ENCODE data around the gene CYYR1.

Gene CYYR1

DNA sequence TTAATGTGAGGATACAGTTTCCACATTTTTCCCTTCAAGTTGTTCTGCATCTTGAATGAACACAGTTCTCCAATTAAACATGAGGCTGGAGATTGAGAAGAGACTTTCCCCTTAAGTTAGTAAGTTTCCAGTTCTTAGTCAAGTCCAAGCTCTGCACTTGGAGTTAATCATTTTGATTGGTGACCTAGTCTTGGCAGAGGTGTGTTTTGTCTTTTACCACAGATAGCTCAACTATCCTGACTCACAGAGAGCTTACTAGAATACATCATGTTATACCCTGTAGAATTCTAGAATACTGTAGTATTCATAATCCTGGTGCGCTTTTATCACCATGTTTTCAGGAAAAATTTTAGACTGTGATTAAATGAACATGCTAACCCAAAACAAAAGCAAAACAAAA is 129.2 kb downstream of the CYYR1 start:
- FAIRE-seq (no peak), DNase-seq (ENCODE audit: insufficient read length, low spot score) (no peak)

DNA sequence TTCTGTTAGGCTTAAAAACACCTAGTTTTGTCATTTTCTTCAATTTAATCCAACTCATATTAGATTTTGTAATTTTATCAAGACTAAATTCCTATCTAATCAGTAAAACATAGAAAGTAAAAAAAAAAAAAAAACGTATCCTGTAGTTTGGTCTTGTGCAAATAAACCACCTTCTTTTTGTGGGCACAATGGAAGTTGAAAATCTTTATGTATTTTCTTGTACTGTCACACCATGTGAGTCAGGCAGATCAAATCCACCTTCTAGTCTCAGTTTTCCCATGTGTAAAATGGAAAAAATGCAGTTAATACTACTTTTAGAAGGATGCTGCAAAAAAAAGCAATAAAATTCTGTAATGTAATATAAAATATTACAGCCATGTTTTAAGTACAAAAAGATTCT is 129.8 kb downstream of the CYYR1 start:
- no peak for DNase-seq (ENCODE audit: insufficient read length, low spot score)
- FAIRE-seq: no peak

GRCh38 chr21:26441149-26441548 is 131.9 kb downstream of the CYYR1 start:
- no peak for FAIRE-seq

GRCh38 chr21:26438976-26439375 is 134.1 kb downstream of the CYYR1 start:
- DNase-seq (ENCODE audit: insufficient read length, low spot score) (no peak), FAIRE-seq (no peak)

More at GRCh38 chr21:26441149-26441548, 131.9 kb downstream of the CYYR1 start:
- no peak for DNase-seq (ENCODE audit: insufficient read length, low spot score)

GRCh38 chr21:26437326-26438009 is 135.6 kb downstream of the CYYR1 start:
- no peak for DNase-seq (ENCODE audit: insufficient read length, low spot score)
- FAIRE-seq: no peak

- FAIRE-seq (no peak), DNase-seq (ENCODE audit: insufficient read length, low spot score) (no peak)
Observed at GRCh38 chr21:26433386-26433785, 139.7 kb downstream of the CYYR1 start.

DNA sequence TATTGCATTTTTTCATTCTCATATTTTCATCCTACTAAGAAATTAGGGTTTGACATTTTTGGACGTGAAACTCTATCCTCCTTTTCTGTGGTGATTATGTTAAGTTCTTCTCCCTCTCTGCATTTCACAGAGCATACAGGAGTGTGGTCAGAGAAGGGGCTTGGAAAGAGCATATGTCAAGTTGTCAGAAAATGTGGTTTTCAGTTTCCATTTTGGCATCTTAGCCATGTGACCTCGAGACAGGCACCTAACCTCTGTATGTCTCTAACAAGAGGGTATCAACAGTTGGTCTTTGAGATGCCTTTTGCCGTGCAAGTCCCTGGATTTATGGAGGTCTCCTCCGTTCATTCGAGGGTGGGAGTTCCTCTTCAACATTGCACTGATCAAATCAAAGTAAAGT is 140.7 kb downstream of the CYYR1 start:
- FAIRE-seq (no peak), DNase-seq (ENCODE audit: insufficient read length, low spot score) (no peak)

DNA sequence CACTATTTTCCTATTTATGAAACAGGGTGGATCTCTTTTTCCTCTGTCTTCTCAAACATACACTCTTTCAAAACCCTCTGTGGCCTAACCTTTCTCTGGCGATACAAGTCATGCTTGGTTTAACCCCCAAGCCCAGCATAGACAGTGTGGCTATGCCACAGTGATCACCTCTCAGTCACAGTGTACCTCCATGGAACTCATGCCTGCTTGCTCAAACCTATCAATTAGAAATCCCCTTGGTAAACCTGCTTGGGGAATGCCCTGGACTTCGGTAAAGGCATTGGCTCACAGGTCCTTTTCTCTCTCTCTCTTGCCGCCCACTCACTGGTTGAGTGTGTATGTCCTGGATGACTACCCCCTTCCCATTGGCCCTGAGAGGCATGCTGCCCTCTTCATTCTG is 147.5 kb downstream of the CYYR1 start:
- DNase-seq (ENCODE audit: insufficient read length, low spot score) (no peak), FAIRE-seq (no peak)

DNA sequence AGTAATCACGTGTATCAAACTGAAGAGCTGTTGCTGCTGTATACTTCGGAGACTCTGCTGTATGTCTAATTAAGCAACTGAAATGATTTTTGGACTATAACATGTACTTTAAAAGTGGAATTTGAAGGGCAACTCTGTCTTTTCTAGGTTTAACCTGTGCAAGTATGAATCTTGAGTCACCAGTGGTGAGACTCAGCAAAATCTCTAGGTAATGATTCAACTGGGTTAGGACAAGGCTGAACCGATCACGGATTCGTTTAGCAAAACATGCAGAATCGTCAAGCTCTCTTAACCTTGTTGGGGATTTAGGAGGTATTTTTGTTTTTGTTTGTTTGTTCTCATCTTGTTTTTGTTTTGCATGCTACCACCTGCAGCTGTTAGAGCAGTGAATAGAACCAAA is 149.6 kb downstream of the CYYR1 start:
- DNase-seq (ENCODE audit: insufficient read length, low spot score) (no peak), FAIRE-seq (no peak)

DNA sequence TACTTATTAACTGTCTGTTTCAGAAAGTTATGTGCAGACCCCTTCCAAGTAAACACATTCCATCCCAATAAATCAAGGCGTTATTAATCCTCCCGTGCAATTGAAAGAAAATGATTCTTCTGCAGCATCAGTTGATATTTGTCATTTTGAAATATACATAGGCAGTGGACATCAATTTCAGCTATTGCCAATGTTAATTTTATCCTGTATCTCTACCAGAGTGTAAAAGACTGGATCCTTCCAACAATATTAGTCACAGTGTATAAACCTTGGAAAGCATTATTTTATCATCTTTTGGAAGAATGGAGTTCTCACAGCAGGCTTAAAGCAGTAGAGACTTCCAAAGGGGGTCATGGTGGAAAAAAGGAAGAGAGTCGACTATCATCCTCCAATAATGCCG is 150.4 kb downstream of the CYYR1 start:
- FAIRE-seq: no peak
- no peak for DNase-seq (ENCODE audit: insufficient read length, low spot score)

GRCh38 chr21:26422138-26422537 is 150.9 kb downstream of the CYYR1 start:
- DNase-seq (ENCODE audit: insufficient read length, low spot score) (no peak), FAIRE-seq (no peak)

GRCh38 chr21:26421724-26422123 is 151.4 kb downstream of the CYYR1 start:
- FAIRE-seq (no peak), DNase-seq (ENCODE audit: insufficient read length, low spot score) (no peak)

Measured in HTR-8/SVneo (cell line).